Mammary epithelial cell (primary cell): Measurements from ENCODE around the gene ARFGAP2.

Experiments used
- CTCF ChIP-seq, 2 donors: IDR thresholded peaks in 1 of 2; conservative IDR thresholded peaks in 1 of 2; 2 replicates each; pipeline ENCODE4 v1.5.1; 2011 to 2012; ENCODE audit warnings: inconsistent platforms in 2 of 2, low read length in 2 of 2, mild to moderate bottlenecking in 2 of 2, control low read depth in 1 of 2, low read depth in 1 of 2; ENCODE audit not compliant: insufficient read depth in 1 of 2; ENCODE audit errors: extremely low read depth in 1 of 2
- EZH2 ChIP-seq: IDR thresholded peaks from 2 replicates; pipeline ENCODE4 v1.6.1; 2012; ENCODE audit warnings: low read length, inconsistent platforms, borderline replicate concordance

GRCh38 chr11:47157805-47158204, 18.9 kb downstream of the ARFGAP2 start:
- no peak for TF ChIP-seq CTCF (conservative IDR thresholded peaks at IDR 0.05 in 1 of 2, IDR thresholded peaks at IDR 0.05 in 1 of 2; ENCODE audit: extremely low read depth in 1 of 2, insufficient read depth in 1 of 2, low read depth in 1 of 2, low read length in 2 of 2)
- no peak for TF ChIP-seq EZH2
